ENCODE measurements around the gene IKZF1.

Gene IKZF1

GRCh38 chr7:50276483-50276882, 28.0 kb upstream of the IKZF1 start:
- no peaks in the 10 kb centered on the region for H3K9me3 ChIP-seq (ENCODE audit: low read depth, low read length)
- no peak for DNase-seq (ENCODE audit: low read depth, low spot score)
- no peaks in the 10 kb centered on the region for H3K36me3 ChIP-seq (ENCODE audit: insufficient read depth, low read length)
- H3K4me3 ChIP-seq: no peak overlapping the region
- TF ChIP-seq FOXP2 (optimal IDR thresholded peaks at IDR 0.05; ENCODE audit: control extremely low read depth, extremely low read length, insufficient read depth) (no peak), EZH2 (IDR thresholded peaks at IDR 0.05) (no peak), POLR2AphosphoS5 (IDR thresholded peaks at IDR 0.05; ENCODE audit: borderline replicate concordance, low read depth, low read length) (no peak)
- no peak overlapping the region for H3K9ac ChIP-seq (ENCODE audit: insufficient read length)
- H3K27ac ChIP-seq: no peak overlapping the region

DNA sequence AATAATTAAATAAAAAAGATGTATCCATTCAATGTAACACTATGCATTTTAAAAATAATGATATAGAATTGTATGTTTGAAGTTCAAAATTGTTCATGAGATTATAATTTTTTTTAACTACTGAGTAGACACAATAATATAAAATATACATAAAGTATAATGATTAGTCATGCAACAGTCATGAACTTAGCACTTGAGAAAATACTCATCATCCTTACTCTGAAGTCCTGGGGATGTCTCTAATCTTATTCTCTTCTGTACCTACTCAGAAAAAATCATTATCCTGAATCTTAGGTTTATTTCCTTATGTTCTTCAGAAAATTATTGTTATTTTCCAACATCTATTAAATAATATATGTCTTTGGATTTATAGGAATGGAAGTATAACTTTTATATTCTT, 26.4 kb upstream of the IKZF1 start:
- H3K27ac ChIP-seq: no peak overlapping the region
- H3K9ac ChIP-seq (ENCODE audit: insufficient read length): no peak overlapping the region
- no peaks in the 10 kb centered on the region for H3K36me3 ChIP-seq (ENCODE audit: insufficient read depth, low read length)
- no peak overlapping the region for H3K4me3 ChIP-seq
- H3K9me3 ChIP-seq (ENCODE audit: low read depth, low read length): no peaks in the 10 kb centered on the region
- DNase-seq (ENCODE audit: low read depth, low spot score): no peak
- TF ChIP-seq POLR2AphosphoS5 (IDR thresholded peaks at IDR 0.05; ENCODE audit: borderline replicate concordance, low read depth, low read length) (no peak), EZH2 (IDR thresholded peaks at IDR 0.05) (no peak), FOXP2 (optimal IDR thresholded peaks at IDR 0.05; ENCODE audit: control extremely low read depth, extremely low read length, insufficient read depth) (no peak)

DNA sequence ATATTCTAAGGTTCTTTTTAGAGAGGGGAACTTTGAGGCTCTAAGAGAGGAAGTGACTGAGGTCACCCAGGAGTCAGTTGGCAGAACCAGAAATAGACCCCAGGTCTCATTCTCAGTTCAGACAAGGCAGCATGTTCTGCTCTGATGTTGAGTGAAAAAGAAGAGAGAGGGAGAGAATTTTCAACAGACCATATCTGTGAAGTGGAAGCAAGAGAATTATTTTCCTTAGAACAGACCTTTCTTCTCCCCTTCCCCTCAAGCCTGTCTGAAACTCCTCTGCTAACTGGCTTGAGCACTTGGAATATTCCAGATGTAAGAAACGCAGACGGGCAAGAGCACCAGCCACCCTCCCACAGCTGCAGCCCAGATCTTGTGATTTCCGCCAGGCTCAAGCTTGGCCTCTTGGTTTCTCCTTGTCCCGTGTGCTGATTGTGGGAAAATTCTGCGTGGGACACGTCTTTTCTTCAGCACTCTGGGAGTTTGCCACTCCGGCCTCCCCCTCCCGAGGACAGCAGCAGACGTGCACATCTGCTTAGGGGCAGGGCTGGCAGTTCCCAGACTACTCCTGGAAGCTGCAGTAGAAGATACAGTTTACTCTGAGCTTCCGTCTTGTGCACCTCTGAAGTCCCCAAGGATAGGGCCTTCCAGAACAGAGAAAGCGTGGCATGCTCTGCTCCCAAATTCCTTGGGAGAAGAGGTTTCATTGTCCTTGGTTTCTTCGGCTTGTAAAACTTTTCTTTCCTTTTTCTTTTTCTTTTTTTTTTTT, 22.7 kb upstream of the IKZF1 start:
- Histone ChIP-seq H3K4me3 (no peak overlapping the region), H3K36me3 (ENCODE audit: insufficient read depth, low read length) (no peaks in the 10 kb centered on the region)

GRCh38 chr7:50282813-50283605, 21.5 kb upstream of the IKZF1 start:
- TF ChIP-seq EZH2 (IDR thresholded peaks at IDR 0.05): no peak
- no peak for TF ChIP-seq FOXP2 (optimal IDR thresholded peaks at IDR 0.05; ENCODE audit: control extremely low read depth, extremely low read length, insufficient read depth)
- no peak for TF ChIP-seq POLR2AphosphoS5 (IDR thresholded peaks at IDR 0.05; ENCODE audit: borderline replicate concordance, low read depth, low read length)
- Histone ChIP-seq H3K9me3 (ENCODE audit: low read depth, low read length) (no peaks in the 10 kb centered on the region), H3K36me3 (ENCODE audit: insufficient read depth, low read length) (no peaks in the 10 kb centered on the region), H3K27ac (no peak overlapping the region), H3K9ac (ENCODE audit: insufficient read length) (no peak overlapping the region), H3K4me3 (no peak overlapping the region)
- DNase-seq (ENCODE audit: low read depth, low spot score): no peak

More for the DNA sequence above, 22.7 kb upstream of the IKZF1 start:
- TF ChIP-seq POLR2AphosphoS5 (IDR thresholded peaks at IDR 0.05; ENCODE audit: borderline replicate concordance, low read depth, low read length) (no peak), EZH2 (IDR thresholded peaks at IDR 0.05) (no peak), FOXP2 (optimal IDR thresholded peaks at IDR 0.05; ENCODE audit: control extremely low read depth, extremely low read length, insufficient read depth) (no peak)
- no peak overlapping the region for H3K27ac ChIP-seq
- H3K9ac ChIP-seq (ENCODE audit: insufficient read length): no peak overlapping the region
- H3K9me3 ChIP-seq (ENCODE audit: low read depth, low read length): no peaks in the 10 kb centered on the region
- no peak for DNase-seq (ENCODE audit: low read depth, low spot score)

DNA sequence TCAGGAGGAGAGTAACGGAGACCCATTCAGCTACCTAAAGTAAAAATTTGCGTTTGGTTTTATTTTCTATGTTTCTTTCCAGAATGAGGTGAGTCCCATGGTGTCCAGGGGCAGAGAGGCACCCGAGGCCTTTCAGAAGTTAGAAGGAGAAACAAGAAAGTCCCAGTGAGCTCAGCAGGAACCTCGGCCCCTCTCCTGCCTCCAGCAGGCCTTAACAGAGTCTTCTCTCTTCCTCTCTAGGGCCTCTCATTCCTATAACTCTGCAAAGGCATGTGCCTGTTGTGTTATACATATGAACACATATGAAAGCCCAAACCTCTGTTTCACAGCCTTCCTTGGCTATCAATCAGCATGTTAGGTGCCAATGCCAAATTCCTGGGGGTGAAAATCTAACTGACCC, 20.8 kb upstream of the IKZF1 start:
- DNase-seq (ENCODE audit: low read depth, low spot score): no peak
- no peaks in the 10 kb centered on the region for H3K9me3 ChIP-seq (ENCODE audit: low read depth, low read length)
- no peak overlapping the region for H3K4me3 ChIP-seq
- H3K36me3 ChIP-seq (ENCODE audit: insufficient read depth, low read length): no peaks in the 10 kb centered on the region
- no peak overlapping the region for H3K27ac ChIP-seq
- TF ChIP-seq FOXP2 (optimal IDR thresholded peaks at IDR 0.05; ENCODE audit: control extremely low read depth, extremely low read length, insufficient read depth) (no peak), POLR2AphosphoS5 (IDR thresholded peaks at IDR 0.05; ENCODE audit: borderline replicate concordance, low read depth, low read length) (no peak), EZH2 (IDR thresholded peaks at IDR 0.05) (no peak)
- no peak overlapping the region for H3K9ac ChIP-seq (ENCODE audit: insufficient read length)

- Histone ChIP-seq H3K27ac (no peak overlapping the region), H3K4me3 (no peak overlapping the region), H3K9me3 (ENCODE audit: low read depth, low read length) (no peaks in the 10 kb centered on the region), H3K36me3 (ENCODE audit: insufficient read depth, low read length) (no peaks in the 10 kb centered on the region), H3K9ac (ENCODE audit: insufficient read length) (no peak overlapping the region)
- no peak for DNase-seq (ENCODE audit: low read depth, low spot score)
- TF ChIP-seq EZH2 (IDR thresholded peaks at IDR 0.05) (no peak), POLR2AphosphoS5 (IDR thresholded peaks at IDR 0.05; ENCODE audit: borderline replicate concordance, low read depth, low read length) (no peak), FOXP2 (optimal IDR thresholded peaks at IDR 0.05; ENCODE audit: control extremely low read depth, extremely low read length, insufficient read depth) (no peak)
Measured at GRCh38 chr7:50284296-50284695, 20.2 kb upstream of the IKZF1 start.

GRCh38 chr7:50285269-50285668, 19.2 kb upstream of the IKZF1 start:
- Histone ChIP-seq H3K9ac (ENCODE audit: insufficient read length) (no peak overlapping the region), H3K27ac (no peak overlapping the region), H3K9me3 (ENCODE audit: low read depth, low read length) (no peaks in the 10 kb centered on the region), H3K4me3 (no peak overlapping the region), H3K36me3 (ENCODE audit: insufficient read depth, low read length) (no peaks in the 10 kb centered on the region)
- DNase-seq (ENCODE audit: low read depth, low spot score): no peak
- TF ChIP-seq EZH2 (IDR thresholded peaks at IDR 0.05): no peak
- TF ChIP-seq POLR2AphosphoS5 (IDR thresholded peaks at IDR 0.05; ENCODE audit: borderline replicate concordance, low read depth, low read length): no peak
- no peak for TF ChIP-seq FOXP2 (optimal IDR thresholded peaks at IDR 0.05; ENCODE audit: control extremely low read depth, extremely low read length, insufficient read depth)

DNA sequence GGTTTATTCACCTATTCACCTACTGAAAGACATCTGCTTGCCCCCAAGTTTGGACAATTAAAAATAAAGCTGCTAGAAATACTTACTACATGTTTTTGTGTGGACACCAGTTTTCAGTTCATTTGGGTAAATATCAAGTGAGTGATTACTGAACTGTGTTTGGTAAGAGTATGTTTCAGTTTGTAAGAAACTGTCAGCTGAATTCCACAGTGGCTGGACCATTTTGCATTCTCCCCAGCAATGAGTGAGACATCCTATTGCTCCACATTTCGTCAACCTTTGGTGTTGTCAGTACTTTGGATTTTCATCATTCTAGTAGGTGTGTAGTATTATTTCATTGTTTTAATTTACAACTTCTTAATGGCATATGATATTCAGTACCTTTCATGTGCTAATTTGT, 17.4 kb upstream of the IKZF1 start:
- H3K27ac ChIP-seq: no peak overlapping the region
- H3K4me3 ChIP-seq: no peak overlapping the region
- no peak for DNase-seq (ENCODE audit: low read depth, low spot score)
- TF ChIP-seq FOXP2 (optimal IDR thresholded peaks at IDR 0.05; ENCODE audit: control extremely low read depth, extremely low read length, insufficient read depth): no peak
- no peak for TF ChIP-seq POLR2AphosphoS5 (IDR thresholded peaks at IDR 0.05; ENCODE audit: borderline replicate concordance, low read depth, low read length)
- TF ChIP-seq EZH2 (IDR thresholded peaks at IDR 0.05): no peak
- H3K36me3 ChIP-seq (ENCODE audit: insufficient read depth, low read length): no peaks in the 10 kb centered on the region
- H3K9me3 ChIP-seq (ENCODE audit: low read depth, low read length): no peaks in the 10 kb centered on the region
- no peak overlapping the region for H3K9ac ChIP-seq (ENCODE audit: insufficient read length)
